Natural killer cell (primary cell): ENCODE results near the gene MPPED1. TPM values are rescaled to one million over a fixed set of nuclear protein-coding genes. Genes with fewer than 3 reads are reported as not detected.

ENCODE experiments used
- ATAC-seq, 3 donors: fragments of 150-1000 bp in 2 of 3; fragments of 200-7000 bp in 1 of 3; cut with Tn5 transposase; 1 replicate in 1 of 3; 2 replicates in 2 of 3; pipeline ENCODE4 v1.10.0; 2021; ENCODE audit warnings: mild to moderate bottlenecking in 2 of 3, moderate library complexity in 2 of 3
- DNase-seq, 2 donors: peaks; one replicate each; pipeline versions ENCODE4 v3.0.0 to v3.0.0-alpha.2; 2013 to 2021; ENCODE audit warnings: mixed read lengths in 1 of 2
- H3K27ac ChIP-seq: one replicate; pipeline ENCODE4 v1.5.1; 2013; ENCODE audit warnings: mild to moderate bottlenecking, low read length
- H3K27me3 ChIP-seq: one replicate; pipeline ENCODE4 v1.6.1; 2013; ENCODE audit warnings: low read length; ENCODE audit not compliant: control insufficient read depth, insufficient read depth
- H3K36me3 ChIP-seq: one replicate; pipeline ENCODE4 v1.6.1; 2013; ENCODE audit warnings: low read length; ENCODE audit not compliant: control insufficient read depth, insufficient read depth
- H3K4me1 ChIP-seq: one replicate; pipeline ENCODE4 v1.6.1; 2013; ENCODE audit warnings: low read length; ENCODE audit not compliant: control insufficient read depth, insufficient read depth
- H3K4me3 ChIP-seq: one replicate; pipeline ENCODE4 v1.5.1; 2013; ENCODE audit warnings: low read length
- H3K9me3 ChIP-seq: one replicate; pipeline ENCODE4 v1.6.1; 2013; ENCODE audit warnings: low read length; ENCODE audit not compliant: control insufficient read depth, insufficient read depth
- H3K27ac Mint-ChIP-seq, 2 donors: one replicate each; pipeline ENCODE4 v1.8.0; 2022; ENCODE audit warnings: mild to moderate bottlenecking in 2 of 2, mixed read lengths in 2 of 2, moderate library complexity in 1 of 2
- H3K27me3 Mint-ChIP-seq, 2 donors: one replicate each; pipeline ENCODE4 v1.8.0; 2022; ENCODE audit warnings: low read depth in 2 of 2, mixed read lengths in 2 of 2
- H3K36me3 Mint-ChIP-seq: one replicate; pipeline ENCODE4 v1.8.0; 2022; ENCODE audit warnings: mixed read lengths
- H3K4me1 Mint-ChIP-seq, 2 donors: one replicate each; pipeline ENCODE4 v1.8.0; 2022; ENCODE audit warnings: mixed read lengths in 2 of 2
- H3K4me3 Mint-ChIP-seq: one replicate; pipeline ENCODE4 v1.8.0; 2022; ENCODE audit warnings: mild to moderate bottlenecking, moderate library complexity, mixed read lengths
- H3K9me3 Mint-ChIP-seq, 2 donors: one replicate each; pipeline ENCODE4 v1.8.0; 2022; ENCODE audit warnings: mixed read lengths in 2 of 2
- WGBS: methylation state at CpG from one replicate; pipeline ENCODE4 v1.1.7; 2013; ENCODE audit warnings: missing lambda C conversion rate; ENCODE audit not compliant: insufficient coverage; 5-methylcytosine and 5-hydroxymethylcytosine counted together
- intact Hi-C: fragments of 100-400 bp; cut with micrococcal nuclease; formaldehyde crosslinking; loops from one replicate; pipeline ENCODE4 v1.14.2; 2022
- total RNA-seq, 4 donors: library from RNA; stranded (reverse); fragments of 120-200 nt in 1 of 4; gene quantifications; one replicate each; pipeline versions ENCODE4 v1.2.3 to v1.2.4, GENCODE V29; 2013 to 2022
- TF ChIP-seq, protein P1 (sequence below): fragments of 200-600 bp; IDR thresholded peaks from one replicate; pipeline ENCODE4 v1.8.0; 2022; ENCODE audit warnings: antibody characterized with exemption

MPPED1 gene
- total RNA-seq, 3 donors from 2014 or later (not counting 1 experiment from before 2014, with no cell fraction given) = not detected

DNA sequence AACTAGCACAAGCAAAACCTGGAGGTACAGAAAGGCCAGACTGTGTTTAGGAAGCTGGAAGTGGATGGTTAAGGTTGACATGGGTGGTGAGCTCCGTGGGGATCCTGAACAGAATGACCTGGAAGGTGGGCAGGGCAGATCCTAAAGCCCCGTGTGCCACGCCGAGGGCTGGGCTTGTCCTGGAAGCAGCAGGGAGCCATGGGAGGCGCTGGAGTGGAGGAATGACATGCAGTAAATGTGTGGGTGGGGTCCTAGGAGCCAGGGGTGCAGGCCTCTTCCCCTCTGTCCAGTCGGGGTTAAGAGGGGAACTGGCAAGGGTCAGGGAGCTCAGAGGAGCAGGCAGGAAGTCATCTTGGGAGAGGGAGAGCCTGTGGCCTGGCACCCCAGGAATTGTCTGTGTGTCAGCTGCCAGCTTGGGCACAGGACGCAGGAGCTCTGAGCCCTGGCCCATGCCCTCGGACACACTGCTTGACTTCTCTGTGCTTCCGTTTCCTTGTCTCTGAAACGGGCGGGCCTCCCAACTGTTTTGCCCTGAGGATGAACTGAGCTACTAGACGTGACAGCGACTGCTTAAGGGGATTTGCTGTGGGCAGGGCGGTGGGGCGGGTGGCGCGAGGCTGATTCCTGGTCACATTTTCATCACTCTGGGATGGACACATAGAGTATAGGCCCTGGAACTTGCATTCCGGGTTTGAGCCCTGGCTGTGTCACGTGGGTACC is 75.7 kb downstream of the MPPED1 start:
- intact Hi-C loops = no loop called here
- Histone ChIP-seq H3K4me3 (no peak overlapping the region), H3K4me1 (no peaks in the 10 kb centered on the region), H3K9me3 (no peaks in the 10 kb centered on the region), H3K27ac (no peak overlapping the region), H3K36me3 (no peaks in the 10 kb centered on the region), H3K27me3 (no peaks in the 10 kb centered on the region)
- WGBS = 78% methylated on average over 19 of the region's 19 CpGs
- TF ChIP-seq, protein P1, sequence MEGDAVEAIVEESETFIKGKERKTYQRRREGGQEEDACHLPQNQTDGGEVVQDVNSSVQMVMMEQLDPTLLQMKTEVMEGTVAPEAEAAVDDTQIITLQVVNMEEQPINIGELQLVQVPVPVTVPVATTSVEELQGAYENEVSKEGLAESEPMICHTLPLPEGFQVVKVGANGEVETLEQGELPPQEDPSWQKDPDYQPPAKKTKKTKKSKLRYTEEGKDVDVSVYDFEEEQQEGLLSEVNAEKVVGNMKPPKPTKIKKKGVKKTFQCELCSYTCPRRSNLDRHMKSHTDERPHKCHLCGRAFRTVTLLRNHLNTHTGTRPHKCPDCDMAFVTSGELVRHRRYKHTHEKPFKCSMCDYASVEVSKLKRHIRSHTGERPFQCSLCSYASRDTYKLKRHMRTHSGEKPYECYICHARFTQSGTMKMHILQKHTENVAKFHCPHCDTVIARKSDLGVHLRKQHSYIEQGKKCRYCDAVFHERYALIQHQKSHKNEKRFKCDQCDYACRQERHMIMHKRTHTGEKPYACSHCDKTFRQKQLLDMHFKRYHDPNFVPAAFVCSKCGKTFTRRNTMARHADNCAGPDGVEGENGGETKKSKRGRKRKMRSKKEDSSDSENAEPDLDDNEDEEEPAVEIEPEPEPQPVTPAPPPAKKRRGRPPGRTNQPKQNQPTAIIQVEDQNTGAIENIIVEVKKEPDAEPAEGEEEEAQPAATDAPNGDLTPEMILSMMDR = no peak
- ATAC-seq = no peak
- Mint-ChIP-seq H3K4me1 (no peaks in the 10 kb centered on the region), H3K4me3 (no peak overlapping the region), H3K27me3 (no peaks in the 10 kb centered on the region), H3K36me3 (no peaks in the 10 kb centered on the region), H3K27ac (no peak overlapping the region), H3K9me3 (peaks cover 3% of the 10 kb centered on the region in 2 donors)
- DNase-seq = no peak

DNA sequence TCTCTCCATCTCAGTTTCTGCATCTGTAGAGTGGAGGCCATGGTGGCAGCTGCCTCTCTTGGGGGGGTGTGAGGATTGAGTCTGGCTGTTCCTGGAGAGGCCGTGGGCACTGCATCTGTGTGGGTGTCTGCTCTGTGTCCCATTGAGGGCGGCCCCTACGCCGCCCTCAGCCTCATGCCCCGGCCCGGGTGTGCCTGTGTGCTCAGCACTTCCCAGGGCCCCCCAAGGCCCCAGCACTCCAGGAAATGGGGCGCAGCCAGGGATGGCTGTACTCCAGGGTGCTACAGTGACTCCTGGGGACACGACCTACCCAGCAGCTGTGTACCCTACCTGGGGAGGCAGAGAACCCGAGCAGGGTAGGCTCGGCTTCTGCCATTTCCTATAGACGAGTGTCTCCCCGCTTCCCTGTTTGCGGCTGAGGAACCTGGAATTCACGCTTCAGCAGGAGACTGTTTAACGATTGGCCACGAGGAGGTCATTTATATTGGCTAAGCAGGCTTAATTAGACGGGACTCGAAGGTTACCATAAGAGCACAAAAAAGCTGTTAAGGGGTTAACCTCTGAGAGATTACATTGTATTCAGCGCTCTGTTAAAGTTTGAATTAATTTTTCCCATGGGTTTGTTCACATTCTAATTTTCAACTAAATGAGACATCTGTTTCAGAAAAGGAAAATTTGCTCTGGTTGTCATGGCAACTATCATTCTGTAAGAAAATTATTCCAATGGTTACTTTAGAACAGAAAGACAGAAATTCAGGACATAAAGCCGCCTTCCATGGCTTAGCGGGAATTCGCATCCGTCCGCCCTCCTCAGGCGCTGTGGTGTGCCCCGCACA is 76.4 kb downstream of the MPPED1 start:
- no peak for DNase-seq
- no peak overlapping the region for H3K4me3 ChIP-seq
- no peaks in the 10 kb centered on the region for H3K4me1 ChIP-seq
- H3K36me3 ChIP-seq = no peaks in the 10 kb centered on the region
- no peaks in the 10 kb centered on the region for H3K27me3 ChIP-seq
- no peak for ATAC-seq
- TF ChIP-seq, protein P1 = no peak
- Mint-ChIP-seq H3K4me3 (no peak overlapping the region), H3K27ac (no peak overlapping the region), H3K4me1 (no peaks in the 10 kb centered on the region), H3K36me3 (no peaks in the 10 kb centered on the region), H3K27me3 (no peaks in the 10 kb centered on the region), H3K9me3 (peaks cover 3% of the 10 kb centered on the region in 2 donors)
- H3K27ac ChIP-seq = no peak overlapping the region
- intact Hi-C loops = no loop called here
- 84% methylated on average over 26 of the region's 26 CpGs for WGBS
- H3K9me3 ChIP-seq = no peaks in the 10 kb centered on the region

DNA sequence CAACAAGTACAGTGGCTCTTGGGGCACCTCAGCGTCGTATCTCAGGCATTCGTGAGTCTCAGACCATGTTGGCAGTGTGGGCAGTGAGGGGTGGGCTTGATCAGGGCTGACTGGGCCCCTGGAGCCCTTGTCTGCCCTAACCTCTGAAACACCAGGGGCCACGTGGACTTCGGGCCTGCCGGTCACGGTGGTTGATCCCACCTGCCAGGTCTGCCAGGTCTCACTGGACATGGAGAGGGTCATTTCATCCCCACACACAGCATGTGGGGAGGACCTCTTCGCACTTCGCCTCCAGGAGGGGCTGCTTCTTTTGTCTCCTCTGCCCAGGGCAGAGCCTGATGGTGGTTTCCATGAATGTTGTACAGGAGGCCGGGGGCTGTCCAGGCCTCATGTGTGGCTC is 77.1 kb downstream of the MPPED1 start:
- no peak overlapping the region for H3K4me3 ChIP-seq
- intact Hi-C loops = no loop called here
- no peak overlapping the region for H3K4me3 Mint-ChIP-seq
- H3K36me3 ChIP-seq = no peaks in the 10 kb centered on the region
- no peak for ATAC-seq
- H3K27ac ChIP-seq = no peak overlapping the region
- TF ChIP-seq, protein P1 = no peak
- no peaks in the 10 kb centered on the region for H3K27me3 ChIP-seq
- H3K4me1 Mint-ChIP-seq = no peaks in the 10 kb centered on the region
- DNase-seq = no peak
- H3K9me3 Mint-ChIP-seq = peaks cover 3% of the 10 kb centered on the region in 2 donors
- H3K27ac Mint-ChIP-seq = no peak overlapping the region
- H3K9me3 ChIP-seq = no peaks in the 10 kb centered on the region
- H3K27me3 Mint-ChIP-seq = no peaks in the 10 kb centered on the region
- 85% methylated on average over 9 of the region's 10 CpGs for WGBS
- no peaks in the 10 kb centered on the region for H3K36me3 Mint-ChIP-seq
- no peaks in the 10 kb centered on the region for H3K4me1 ChIP-seq
